ENCODE results near the gene FUBP3.

The FUBP3 gene

GRCh38 chr9:130610862-130611707, 31.7 kb downstream of the FUBP3 start:
- H3K79me2 ChIP-seq (ENCODE audit: low read length): 0 out of 2 replicates have a peak, but pooled peaks cover 16% of the 10 kb centered on the region
- no peak overlapping the region for H2AFZ ChIP-seq (ENCODE audit: low read depth, low read length)
- H3K4me1 ChIP-seq (ENCODE audit: low read length): no peaks in the 10 kb centered on the region
- H3K9ac ChIP-seq (ENCODE audit: low read length): no peak overlapping the region
- peaks cover 60% of the 10 kb centered on the region for H3K36me3 ChIP-seq (replicated peaks; ENCODE audit: low read depth, low read length)
- H4K20me1 ChIP-seq (ENCODE audit: insufficient read depth, low read length): no peaks in the 10 kb centered on the region; the same call in none of the 2 replicates
- TF ChIP-seq CTCF (IDR thresholded peaks at IDR 0.05; ENCODE audit: low read depth, low read length) (no peak), EZH2phosphoT487 (IDR thresholded peaks at IDR 0.05; ENCODE audit: low read depth) (no peak)
- no peak overlapping the region for H3K4me2 ChIP-seq (ENCODE audit: low read length)
- no peaks in the 10 kb centered on the region for H3K9me3 ChIP-seq (ENCODE audit: insufficient read depth, low read length)
- H3K27me3 ChIP-seq (ENCODE audit: low read depth, low read length): no peaks in the 10 kb centered on the region
- no peak overlapping the region for H3K4me3 ChIP-seq (ENCODE audit: low read length)
- no peak overlapping the region for H3K27ac ChIP-seq (ENCODE audit: low read length)

- no peaks in the 10 kb centered on the region for H3K27me3 ChIP-seq (ENCODE audit: low read depth, low read length)
- TF ChIP-seq CTCF (IDR thresholded peaks at IDR 0.05; ENCODE audit: low read depth, low read length): no peak
- H3K4me2 ChIP-seq (ENCODE audit: low read length): no peak overlapping the region
- H3K36me3 ChIP-seq (replicated peaks; ENCODE audit: low read depth, low read length): peaks cover 86% of the 10 kb centered on the region
- H3K27ac ChIP-seq (ENCODE audit: low read length): no peak overlapping the region
- no peak overlapping the region for H3K4me3 ChIP-seq (ENCODE audit: low read length)
- no peaks in the 10 kb centered on the region for H3K9me3 ChIP-seq (ENCODE audit: insufficient read depth, low read length)
- H3K4me1 ChIP-seq (ENCODE audit: low read length): no peaks in the 10 kb centered on the region
- no peaks in the 10 kb centered on the region for H4K20me1 ChIP-seq (ENCODE audit: insufficient read depth, low read length)
- H3K9ac ChIP-seq (ENCODE audit: low read length): no peak overlapping the region
- H2AFZ ChIP-seq (ENCODE audit: low read depth, low read length): no peak overlapping the region
- H3K79me2 ChIP-seq (ENCODE audit: low read length): no peaks in the 10 kb centered on the region
Observed at GRCh38 chr9:130616451-130616850, 37.1 kb downstream of the FUBP3 start.

GRCh38 chr9:130623466-130623865, 44.1 kb downstream of the FUBP3 start:
- Histone ChIP-seq H4K20me1 (ENCODE audit: insufficient read depth, low read length) (no peaks in the 10 kb centered on the region), H3K4me3 (ENCODE audit: low read length) (no peak overlapping the region), H3K36me3 (replicated peaks; ENCODE audit: low read depth, low read length) (peaks cover 65% of the 10 kb centered on the region), H3K4me1 (ENCODE audit: low read length) (peaks cover 16% of the 10 kb centered on the region), H3K27me3 (ENCODE audit: low read depth, low read length) (no peaks in the 10 kb centered on the region), H2AFZ (ENCODE audit: low read depth, low read length) (no peak overlapping the region), H3K9ac (ENCODE audit: low read length) (no peak overlapping the region), H3K27ac (ENCODE audit: low read length) (no peak overlapping the region), H3K79me2 (ENCODE audit: low read length) (no peaks in the 10 kb centered on the region), H3K4me2 (ENCODE audit: low read length) (no peak overlapping the region), H3K9me3 (ENCODE audit: insufficient read depth, low read length) (no peaks in the 10 kb centered on the region)
- TF ChIP-seq EZH2phosphoT487 (IDR thresholded peaks at IDR 0.05; ENCODE audit: low read depth) (no peak), CTCF (IDR thresholded peaks at IDR 0.05; ENCODE audit: low read depth, low read length) (no peak)

DNA sequence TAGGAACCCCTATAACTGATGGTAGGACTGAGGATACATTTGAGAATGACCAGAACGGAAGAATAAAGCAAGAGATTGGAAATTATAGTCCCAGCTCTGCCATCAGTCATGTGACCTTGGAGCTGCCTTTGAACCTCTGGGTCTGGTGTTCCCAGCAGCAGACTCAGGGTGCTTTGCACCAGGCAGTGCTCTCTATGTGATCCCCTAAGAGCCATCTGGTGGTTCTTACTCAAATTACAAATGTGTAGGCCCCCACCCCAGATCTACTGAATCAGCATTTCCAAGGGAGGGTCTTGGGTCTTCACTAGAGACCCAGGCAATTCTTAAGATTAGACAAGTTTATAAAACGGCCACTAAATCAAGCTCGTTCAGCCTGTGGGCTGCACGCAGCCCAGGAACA, 44.8 kb downstream of the FUBP3 start:
- H3K79me2 ChIP-seq (ENCODE audit: low read length): no peaks in the 10 kb centered on the region
- peak; percentile 8; the same call in 1 of the 2 replicates for TF ChIP-seq CTCF (IDR thresholded peaks at IDR 0.05; ENCODE audit: low read depth, low read length)
- no peak for TF ChIP-seq EZH2phosphoT487 (IDR thresholded peaks at IDR 0.05; ENCODE audit: low read depth)
- peaks cover 60% of the 10 kb centered on the region for H3K36me3 ChIP-seq (replicated peaks; ENCODE audit: low read depth, low read length)
- H3K9me3 ChIP-seq (ENCODE audit: insufficient read depth, low read length): no peaks in the 10 kb centered on the region
- no peaks in the 10 kb centered on the region for H4K20me1 ChIP-seq (ENCODE audit: insufficient read depth, low read length)
- H3K4me2 ChIP-seq (ENCODE audit: low read length): no peak overlapping the region
- H3K9ac ChIP-seq (ENCODE audit: low read length): no peak overlapping the region
- no peak overlapping the region for H3K27ac ChIP-seq (ENCODE audit: low read length)
- no peak overlapping the region for H2AFZ ChIP-seq (ENCODE audit: low read depth, low read length)
- H3K4me1 ChIP-seq (ENCODE audit: low read length): peaks cover 16% of the 10 kb centered on the region
- no peak overlapping the region for H3K4me3 ChIP-seq (ENCODE audit: low read length)
- H3K27me3 ChIP-seq (ENCODE audit: low read depth, low read length): no peaks in the 10 kb centered on the region
